Ishikawa (cell line): ENCODE results near the gene NEK1.

Experiments used
- CEBPB ChIP-seq: IDR thresholded peaks from 2 replicates; pipeline ENCODE4 v1.6.1; 2012
- CREB1 ChIP-seq: IDR thresholded peaks from 2 replicates; pipeline ENCODE4 v1.6.1; 2012; ENCODE audit warnings: low read depth
- REST ChIP-seq: IDR thresholded peaks from 2 replicates; pipeline ENCODE4 v1.6.1; 2012; ENCODE audit warnings: low read depth, mild to moderate bottlenecking
- TAF1 ChIP-seq: IDR thresholded peaks from 2 replicates; pipeline ENCODE4 v1.6.1; 2012; ENCODE audit warnings: low read depth, mild to moderate bottlenecking
- TEAD4 ChIP-seq: IDR thresholded peaks from 2 replicates; pipeline ENCODE4 v1.6.1; 2012
- TF ChIP-seq, protein P1 (sequence below): IDR thresholded peaks from 2 replicates; pipeline ENCODE4 v1.6.1; 2012

- TF ChIP-seq CEBPB = no peak
- no peak for TF ChIP-seq TEAD4
- TF ChIP-seq CREB1 = no peak
- no peak for TF ChIP-seq REST
- no peak for TF ChIP-seq TAF1
- TF ChIP-seq, protein P1, sequence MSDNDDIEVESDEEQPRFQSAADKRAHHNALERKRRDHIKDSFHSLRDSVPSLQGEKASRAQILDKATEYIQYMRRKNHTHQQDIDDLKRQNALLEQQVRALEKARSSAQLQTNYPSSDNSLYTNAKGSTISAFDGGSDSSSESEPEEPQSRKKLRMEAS = no peak
These were observed 168.6 kb downstream of the NEK1 start for GRCh38 chr4:169443748-169444147.
